Liver (tissue), 9 donors: ENCODE measurements around the gene NFIA. TPM values are rescaled to one million over a fixed set of nuclear protein-coding genes. Genes with fewer than 3 reads are reported as not detected.
"Not testable (repeated sequence)": the region's sequence is repeated elsewhere in the genome, so short reads cannot be mapped to it uniquely, and the experiment has no call there.

Experiments
- DNase-seq: peaks from one replicate; pipeline ENCODE4 v3.0.0-alpha.2; 2017; ENCODE audit warnings: low spot score
- H3K27ac ChIP-seq, 2 donors: one replicate each; pipeline ENCODE4 v1.7.0; 2013; ENCODE audit warnings: inconsistent platforms in 2 of 2, low read length in 2 of 2, control low read depth in 1 of 2, low read depth in 1 of 2, mild to moderate bottlenecking in 1 of 2
- H3K27me3 ChIP-seq, 4 donors: one replicate each; pipeline versions ENCODE4 v1.6.1 to v1.7.0; 2013; ENCODE audit warnings: low read length in 3 of 4, inconsistent platforms in 1 of 4, mild to moderate bottlenecking in 1 of 4, moderate library complexity in 1 of 4; ENCODE audit not compliant: control insufficient read depth in 4 of 4, insufficient read depth in 4 of 4
- H3K36me3 ChIP-seq, 4 donors: one replicate each; pipeline versions ENCODE4 v1.6.1 to v1.7.0; 2013; ENCODE audit warnings: low read length in 3 of 4, mild to moderate bottlenecking in 3 of 4, low read depth in 1 of 4, moderate library complexity in 1 of 4; ENCODE audit not compliant: control insufficient read depth in 4 of 4, insufficient read depth in 3 of 4
- H3K4me1 ChIP-seq, 4 donors: one replicate each; pipeline versions ENCODE4 v1.6.1 to v1.7.0; 2013; ENCODE audit warnings: low read length in 3 of 4, mild to moderate bottlenecking in 3 of 4, moderate library complexity in 1 of 4; ENCODE audit not compliant: control insufficient read depth in 4 of 4, insufficient read depth in 4 of 4
- H3K4me3 ChIP-seq, 3 donors: one replicate each; pipeline versions ENCODE4 v1.6.1 to v1.7.0; 2013; ENCODE audit warnings: low read length in 3 of 3, control low read depth in 1 of 3, low read depth in 1 of 3, mild to moderate bottlenecking in 1 of 3
- H3K9ac ChIP-seq, 2 donors: one replicate each; pipeline ENCODE4 v1.7.0; 2013; ENCODE audit warnings: low read length in 2 of 2, mild to moderate bottlenecking in 2 of 2, moderate library complexity in 2 of 2, control low read depth in 1 of 2, low read depth in 1 of 2
- H3K9me3 ChIP-seq, 4 donors: one replicate each; pipeline versions ENCODE4 v1.6.1 to v1.7.0; 2013; ENCODE audit warnings: low read length in 3 of 4; ENCODE audit not compliant: control insufficient read depth in 4 of 4
- EGR1 ChIP-seq, 2 donors: IDR thresholded peaks; 2 replicates each; pipeline ENCODE4 v1.6.1; 2016 to 2018; ENCODE audit warnings: antibody characterized with exemption in 2 of 2, low read depth in 2 of 2
- FOXA1 ChIP-seq: IDR thresholded peaks from 2 replicates; pipeline ENCODE4 v1.6.1; 2016; ENCODE audit warnings: antibody characterized with exemption
- HNF4A ChIP-seq, 2 donors: conservative IDR thresholded peaks; 2 replicates each; pipeline ENCODE4 v1.6.1; 2016; ENCODE audit warnings: antibody characterized with exemption in 2 of 2, mild to moderate bottlenecking in 2 of 2
- HNF4G ChIP-seq: IDR thresholded peaks from 2 replicates; pipeline ENCODE4 v1.6.1; 2016; ENCODE audit warnings: antibody characterized with exemption
- JUND ChIP-seq, 2 donors: IDR thresholded peaks; 2 replicates each; pipeline ENCODE4 v1.6.1; 2016; ENCODE audit warnings: antibody characterized with exemption in 2 of 2
- NR2F2 ChIP-seq: IDR thresholded peaks from 2 replicates; pipeline ENCODE4 v1.6.1; 2016; ENCODE audit warnings: antibody characterized with exemption
- RAD21 ChIP-seq, 2 donors: IDR thresholded peaks; 2 replicates each; pipeline ENCODE4 v1.6.1; 2016; ENCODE audit warnings: antibody characterized with exemption in 2 of 2, mild to moderate bottlenecking in 2 of 2
- REST ChIP-seq: IDR thresholded peaks from 2 replicates; pipeline ENCODE4 v1.6.1; 2016; ENCODE audit warnings: antibody characterized with exemption, mild to moderate bottlenecking
- RXRA ChIP-seq, 2 donors: IDR thresholded peaks; 2 replicates each; pipeline ENCODE4 v1.6.1; 2017 to 2018; ENCODE audit warnings: antibody characterized with exemption in 2 of 2, mild to moderate bottlenecking in 1 of 2
- YY1 ChIP-seq: IDR thresholded peaks from 2 replicates; pipeline ENCODE4 v1.6.1; 2016; ENCODE audit warnings: antibody characterized with exemption, mild to moderate bottlenecking
- WGBS: extraction: QIAGEN DNeasy Blood & Tissue Kit; methylation state at CpG from one replicate; pipeline ENCODE4 v1.1.7; 2013; 5-methylcytosine and 5-hydroxymethylcytosine counted together
- polyA plus RNA-seq, 2 donors: library from polyadenylated mRNA; stranded (reverse) in 1 of 2; unstranded in 1 of 2; fragments of 200-250 nt in 1 of 2; fragments of >200 nt in 1 of 2; fragmentation: Nextera tagmentation in 1 of 2; extraction: Ambion mirVana in 1 of 2; gene quantifications; one replicate each; pipeline versions ENCODE4 v1.2.1 to v1.2.3, GENCODE V29; 2013 to 2015
- total RNA-seq, 2 donors: library from RNA; depleted of rRNA; stranded (reverse); fragments of >200 nt; gene quantifications; one replicate each; pipeline ENCODE4 v1.2.3, GENCODE V29; 2014
- TF ChIP-seq, protein P1 (sequence below): IDR thresholded peaks from 2 replicates; pipeline ENCODE4 v1.6.1; 2016; ENCODE audit warnings: antibody characterized with exemption
- TF ChIP-seq, protein P2 (sequence below): fragments of 150-350 bp; IDR thresholded peaks from 2 replicates; pipeline ENCODE4 v1.5.1; 2017; ENCODE audit warnings: improper control_type of control experiment, low read depth, low read length; ENCODE audit not compliant: missing input control
- donor health status: healthy.
- donor health status: healthy.
- donor health status: healthy.
- donor health status: healthy.
- donor health status: healthy.

Gene NFIA
- total and polyA plus RNA-seq, 4 donors, result 6.8 to 53.7 (median 22.2) TPM

- DNase-seq, result no peak
- Histone ChIP-seq H3K27me3 (no peaks in the 10 kb centered on the region), H3K9ac (no peak overlapping the region), H3K9me3 (no peaks in the 10 kb centered on the region), H3K36me3 (no peaks in the 10 kb centered on the region), H3K27ac (peak overlapping the region in 1 of 2 donors; percentile 36), H3K4me3 (no peak overlapping the region), H3K4me1 (peaks cover 9 to 60% (median 49%) of the 10 kb centered on the region in 4 donors)
- TF ChIP-seq HNF4G (no peak), YY1 (peak; percentile 33)
- TF ChIP-seq, protein P1, sequence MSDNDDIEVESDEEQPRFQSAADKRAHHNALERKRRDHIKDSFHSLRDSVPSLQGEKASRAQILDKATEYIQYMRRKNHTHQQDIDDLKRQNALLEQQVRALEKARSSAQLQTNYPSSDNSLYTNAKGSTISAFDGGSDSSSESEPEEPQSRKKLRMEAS, result no peak
- WGBS, result 74% methylated on average over 3 of the region's 3 CpGs
Measured at GRCh38 chr1:61124696-61125095, 42.3 kb downstream of the NFIA start.

DNA sequence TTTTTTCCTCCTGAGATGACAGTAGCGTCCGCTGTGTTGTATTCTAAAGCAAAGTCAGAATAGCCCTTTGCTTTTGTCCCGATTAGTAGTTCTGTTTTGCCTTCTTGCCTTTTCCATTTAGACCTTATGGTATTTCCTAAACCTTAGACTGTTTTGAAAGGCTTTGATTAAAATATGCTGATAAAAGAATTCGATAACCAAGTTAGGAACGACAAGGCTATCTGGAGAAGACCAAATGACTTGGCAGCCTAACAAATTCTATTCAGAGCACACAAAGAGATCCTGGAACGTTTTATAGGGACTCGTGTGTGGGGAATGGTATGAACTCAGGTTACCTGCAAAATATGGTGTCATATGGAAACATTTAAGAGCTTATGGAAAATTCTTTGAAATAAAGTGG lies 42.9 kb downstream of the NFIA start:
- Histone ChIP-seq H3K36me3 (no peaks in the 10 kb centered on the region), H3K9ac (peak overlapping the region in 1 of 2 donors; percentile 11), H3K4me3 (peak overlapping the region in 1 of 3 donors; percentile 50), H3K4me1 (peaks cover 12 to 55% (median 45%) of the 10 kb centered on the region in 4 donors), H3K27ac (peak overlapping the region; percentile 36 to 63), H3K27me3 (no peaks in the 10 kb centered on the region), H3K9me3 (no peaks in the 10 kb centered on the region)
- 22% methylated on average over 7 of the region's 7 CpGs for WGBS
- DNase-seq, result no peak
- TF ChIP-seq HNF4A (conservative IDR thresholded peaks at IDR 0.05), result peak; percentile 30 to 32
- TF ChIP-seq RXRA (IDR thresholded peaks at IDR 0.05), result peak; percentile 19 to 43
- peak in 1 of 2 donors; percentile 39 for TF ChIP-seq RAD21 (IDR thresholded peaks at IDR 0.05)
- TF ChIP-seq FOXA1, result no peak

DNA sequence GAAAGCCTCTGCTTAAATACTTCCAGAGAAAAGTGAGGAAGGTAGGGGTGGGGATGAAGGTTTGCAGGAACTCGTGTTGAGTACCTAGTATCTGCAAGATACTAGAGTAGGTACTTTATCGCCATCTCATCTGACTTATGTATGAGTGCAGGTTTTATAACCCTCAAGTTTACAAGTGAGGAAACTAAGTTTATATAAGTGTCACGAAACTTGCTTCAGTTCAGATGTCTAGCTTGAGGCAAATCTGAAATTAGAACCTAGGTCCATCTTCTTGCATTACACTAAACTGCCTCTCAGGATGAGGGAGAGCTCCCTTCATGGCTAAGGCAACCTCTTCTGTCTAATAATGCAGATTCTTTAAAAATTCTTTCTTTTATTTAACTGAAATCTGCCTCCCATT lies 43.5 kb downstream of the NFIA start:
- Histone ChIP-seq H3K9ac (no peak overlapping the region), H3K27me3 (no peaks in the 10 kb centered on the region), H3K4me1 (peaks cover 13 to 54% (median 44%) of the 10 kb centered on the region in 4 donors), H3K4me3 (no peak overlapping the region), H3K36me3 (no peaks in the 10 kb centered on the region), H3K27ac (peak overlapping the region in 1 of 2 donors; percentile 63), H3K9me3 (no peaks in the 10 kb centered on the region)
- no peak for TF ChIP-seq RXRA (IDR thresholded peaks at IDR 0.05)
- DNase-seq, result no peak
- WGBS, result 64% methylated on average over 3 of the region's 3 CpGs

- DNase-seq, H3K9me3 ChIP-seq, H3K9ac ChIP-seq, H3K27me3 ChIP-seq, H3K27ac ChIP-seq, H3K4me3 ChIP-seq, H3K36me3 ChIP-seq: not testable (repeated sequence)
- peaks cover 14 to 51% (median 41%) of the 10 kb centered on the region in 4 donors for H3K4me1 ChIP-seq
- 98% methylated on average over 12 of the region's 12 CpGs for WGBS
Measured at GRCh38 chr1:61126843-61127242, 44.5 kb downstream of the NFIA start.

DNA sequence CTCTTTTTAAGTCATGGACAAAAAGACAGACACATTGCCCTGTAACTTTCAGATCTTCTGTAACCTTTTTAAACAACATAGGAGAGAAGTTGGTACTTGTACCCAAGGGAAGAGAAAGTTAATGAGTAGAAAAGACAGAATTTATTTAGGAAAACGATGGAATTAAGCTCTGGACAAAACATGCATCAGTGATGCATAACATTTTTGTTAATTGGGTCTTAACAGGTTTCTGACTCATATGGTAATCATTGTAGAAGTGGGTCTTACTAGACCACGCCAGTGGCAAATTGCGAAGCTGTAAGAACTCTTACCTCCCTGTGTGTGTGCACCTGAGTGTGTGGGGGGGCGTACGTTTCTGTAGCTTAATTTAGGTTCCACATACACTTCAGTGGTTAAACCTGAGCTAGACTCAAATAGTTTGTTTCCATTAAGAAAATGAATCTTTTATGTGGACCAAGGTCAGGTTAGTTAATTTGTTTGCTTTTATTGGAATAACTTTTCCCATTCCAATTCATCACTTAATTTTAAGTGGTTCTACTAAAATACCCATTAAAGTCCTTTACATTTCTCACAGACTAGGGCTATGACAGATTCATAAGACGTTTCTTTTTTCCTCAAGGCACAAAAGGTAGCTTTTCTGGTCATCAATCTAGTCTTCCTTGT lies 48.1 kb downstream of the NFIA start:
- DNase-seq, result no peak
- Histone ChIP-seq H3K9me3 (no peaks in the 10 kb centered on the region), H3K27me3 (no peaks in the 10 kb centered on the region), H3K36me3 (no peaks in the 10 kb centered on the region), H3K27ac (no peak overlapping the region), H3K4me3 (no peak overlapping the region), H3K9ac (no peak overlapping the region), H3K4me1 (peaks cover 5 to 32% (median 16%) of the 10 kb centered on the region in 4 donors)
- WGBS, result 92% methylated on average over 6 of the region's 6 CpGs
- TF ChIP-seq EGR1 (IDR thresholded peaks at IDR 0.05; ENCODE audit: low read depth in 2 of 2), result no peak
- no peak for TF ChIP-seq JUND (IDR thresholded peaks at IDR 0.05)
- TF ChIP-seq, protein P2, sequence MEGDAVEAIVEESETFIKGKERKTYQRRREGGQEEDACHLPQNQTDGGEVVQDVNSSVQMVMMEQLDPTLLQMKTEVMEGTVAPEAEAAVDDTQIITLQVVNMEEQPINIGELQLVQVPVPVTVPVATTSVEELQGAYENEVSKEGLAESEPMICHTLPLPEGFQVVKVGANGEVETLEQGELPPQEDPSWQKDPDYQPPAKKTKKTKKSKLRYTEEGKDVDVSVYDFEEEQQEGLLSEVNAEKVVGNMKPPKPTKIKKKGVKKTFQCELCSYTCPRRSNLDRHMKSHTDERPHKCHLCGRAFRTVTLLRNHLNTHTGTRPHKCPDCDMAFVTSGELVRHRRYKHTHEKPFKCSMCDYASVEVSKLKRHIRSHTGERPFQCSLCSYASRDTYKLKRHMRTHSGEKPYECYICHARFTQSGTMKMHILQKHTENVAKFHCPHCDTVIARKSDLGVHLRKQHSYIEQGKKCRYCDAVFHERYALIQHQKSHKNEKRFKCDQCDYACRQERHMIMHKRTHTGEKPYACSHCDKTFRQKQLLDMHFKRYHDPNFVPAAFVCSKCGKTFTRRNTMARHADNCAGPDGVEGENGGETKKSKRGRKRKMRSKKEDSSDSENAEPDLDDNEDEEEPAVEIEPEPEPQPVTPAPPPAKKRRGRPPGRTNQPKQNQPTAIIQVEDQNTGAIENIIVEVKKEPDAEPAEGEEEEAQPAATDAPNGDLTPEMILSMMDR, result no peak
- TF ChIP-seq REST, result no peak
- TF ChIP-seq, protein P1, result no peak
- no peak for TF ChIP-seq NR2F2
- no peak for TF ChIP-seq HNF4A (conservative IDR thresholded peaks at IDR 0.05)
